Hepatocyte (in vitro differentiated cells): ENCODE data around the gene AGGF1. TPM values are rescaled to one million over a fixed set of nuclear protein-coding genes. Genes with fewer than 3 reads are reported as not detected.
A peak's percentile ranks its signal among the peaks of the same experiment; 100 is the strongest.

ENCODE experiments used
- DNase-seq: peaks from one replicate; pipeline ENCODE4 v3.0.0-alpha.2; 2016; ENCODE audit warnings: low spot score
- H2AFZ ChIP-seq: fragments of 200-600 bp; sonication (generic); 2 replicates; pipeline ENCODE4 v1.6.0; 2016; ENCODE audit warnings: antibody characterized with exemption, mild to moderate bottlenecking
- H3K27ac ChIP-seq: fragments of 200-600 bp; sonication (generic); 2 replicates; pipeline ENCODE4 v1.5.1; 2016; ENCODE audit warnings: mild to moderate bottlenecking
- H3K27me3 ChIP-seq: fragments of 200-600 bp; sonication (generic); 2 replicates; pipeline ENCODE4 v1.6.1; 2016
- H3K36me3 ChIP-seq: fragments of 200-600 bp; sonication (generic); replicated peaks from 2 replicates; pipeline ENCODE4 v1.5.1; 2016; ENCODE audit warnings: low read depth; ENCODE audit not compliant: insufficient read depth
- H3K4me1 ChIP-seq: fragments of 200-600 bp; sonication (generic); 2 replicates; pipeline ENCODE4 v1.5.1; 2016; ENCODE audit warnings: mild to moderate bottlenecking, moderate library complexity; ENCODE audit not compliant: insufficient read depth
- H3K4me2 ChIP-seq: fragments of 200-600 bp; sonication (generic); 2 replicates; pipeline ENCODE4 v1.6.0; 2016
- H3K4me3 ChIP-seq: fragments of 200-600 bp; sonication (generic); 2 replicates; pipeline ENCODE4 v1.5.1; 2016; ENCODE audit warnings: mild to moderate bottlenecking
- H3K79me2 ChIP-seq: fragments of 200-600 bp; sonication (generic); 2 replicates; pipeline ENCODE4 v1.6.0; 2017; ENCODE audit warnings: mild to moderate bottlenecking
- H3K9me2 ChIP-seq: fragments of 200-600 bp; sonication (generic); replicated peaks from 2 replicates; pipeline ENCODE4 v1.6.0; 2017; ENCODE audit warnings: mild to moderate bottlenecking; ENCODE audit not compliant: insufficient read depth
- H3K9me3 ChIP-seq: fragments of 200-600 bp; sonication (generic); 2 replicates; pipeline ENCODE4 v1.5.1; 2016; ENCODE audit warnings: low read depth, mild to moderate bottlenecking
- H4K20me1 ChIP-seq: fragments of 200-600 bp; sonication (generic); 2 replicates; pipeline ENCODE4 v1.6.0; 2016; ENCODE audit warnings: mild to moderate bottlenecking; ENCODE audit not compliant: insufficient read depth, poor library complexity, severe bottlenecking
- CTCF ChIP-seq: fragments of 200-600 bp; sonication (generic); IDR thresholded peaks from 2 replicates; pipeline ENCODE4 v1.5.1; 2016; ENCODE audit warnings: antibody characterized with exemption, mild to moderate bottlenecking; ENCODE audit not compliant: poor library complexity
- EZH2 ChIP-seq: fragments of 200-600 bp; sonication (generic); IDR thresholded peaks from 2 replicates; pipeline ENCODE4 v1.6.1; 2016; ENCODE audit warnings: antibody characterized with exemption, mild to moderate bottlenecking, borderline replicate concordance
- EZH2phosphoT487 ChIP-seq: fragments of 200-600 bp; sonication (generic); IDR thresholded peaks from one replicate; pipeline ENCODE4 v1.6.1; 2018; ENCODE audit warnings: antibody characterized with exemption, mild to moderate bottlenecking, low read depth, moderate library complexity; ENCODE audit not compliant: unreplicated experiment, severe bottlenecking
- WGBS: methylation state at CpG from one replicate; pipeline ENCODE4 v1.1.6; 2016; ENCODE audit warnings: low lambda C conversion rate; ENCODE audit errors: missing lambda C conversion rate; 5-methylcytosine and 5-hydroxymethylcytosine counted together
- polyA plus RNA-seq: library from polyadenylated mRNA; unstranded; fragments of >200 nt; fragmentation: Nextera tagmentation; extraction: Ambion mirVana; gene quantifications from 2 replicates; pipeline ENCODE4 v1.2.1, GENCODE V29; 2016
- total RNA-seq: library from RNA; depleted of rRNA; stranded (reverse); fragments of >200 nt; gene quantifications from 2 replicates; pipeline ENCODE4 v1.2.3, GENCODE V29; 2014

The AGGF1 gene
- total RNA-seq = 30.1 and 32.0 TPM in 2 replicates
- 17.3 and 22.1 TPM in 2 replicates for polyA plus RNA-seq

- Histone ChIP-seq H4K20me1 (no peaks in the 10 kb centered on the region), H3K27ac (peak within 1 kb of the TSS; percentile 97), H3K27me3 (no peaks in the 10 kb centered on the region), H3K4me1 (peaks cover 16% of the 10 kb centered on the region), H3K36me3 (no peaks in the 10 kb centered on the region), H3K9me3 (no peaks in the 10 kb centered on the region), H3K4me3 (peak within 1 kb of the TSS; percentile 68), H3K9me2 (no peaks in the 10 kb centered on the region), H2AFZ (peak within 1 kb of the TSS; percentile 95), H3K79me2 (peaks cover 29% of the 10 kb centered on the region), H3K4me2 (peak within 1 kb of the TSS; percentile 90)
- TF ChIP-seq CTCF (no peak), EZH2 (no peak), EZH2phosphoT487 (no peak)
- WGBS = 2% methylated on average over 78 of the region's 82 CpGs
- peak; percentile 96 for DNase-seq
Measured at GRCh38 chr5:77030097-77031071, at the start of gene AGGF1. Gene AGGF1, plus strand, starts transcription at chr5:77030404. Its CDS starts 363 bp downstream, at chr5:77030767.

GRCh38 chr5:76980518-76981144 lies 49.6 kb upstream of the AGGF1 start:
- 95% methylated on average over 8 of the region's 8 CpGs for WGBS

GRCh38 chr5:76982450-76982849 lies 47.8 kb upstream of the AGGF1 start:
- Histone ChIP-seq H3K27me3 (no peaks in the 10 kb centered on the region), H3K4me1 (no peaks in the 10 kb centered on the region), H3K9me3 (no peaks in the 10 kb centered on the region), H4K20me1 (no peaks in the 10 kb centered on the region), H3K4me3 (no peak overlapping the region), H3K79me2 (no peaks in the 10 kb centered on the region), H3K9me2 (no peaks in the 10 kb centered on the region), H3K27ac (no peak overlapping the region), H3K4me2 (no peak overlapping the region), H2AFZ (no peak overlapping the region), H3K36me3 (no peaks in the 10 kb centered on the region)
- DNase-seq = no peak
- TF ChIP-seq EZH2 (no peak), CTCF (no peak), EZH2phosphoT487 (no peak)
- WGBS = 81% methylated on average over 2 of the region's 2 CpGs

More at GRCh38 chr5:76980518-76981144, 49.6 kb upstream of the AGGF1 start:
- Histone ChIP-seq H4K20me1 (no peaks in the 10 kb centered on the region), H3K36me3 (no peaks in the 10 kb centered on the region), H2AFZ (no peak overlapping the region), H3K4me1 (no peaks in the 10 kb centered on the region), H3K27ac (no peak overlapping the region), H3K4me2 (no peak overlapping the region), H3K4me3 (no peak overlapping the region), H3K9me3 (no peaks in the 10 kb centered on the region), H3K9me2 (no peaks in the 10 kb centered on the region), H3K79me2 (no peaks in the 10 kb centered on the region), H3K27me3 (no peaks in the 10 kb centered on the region)
- no peak for TF ChIP-seq CTCF
- no peak for TF ChIP-seq EZH2phosphoT487
- TF ChIP-seq EZH2 = no peak
- no peak for DNase-seq
